GM18907 (cell line): Measurements from ENCODE around the gene POC5.
"Not testable (repeated sequence)": the region's sequence is repeated elsewhere in the genome, so short reads cannot be mapped to it uniquely, and the experiment has no call there.

Experiments used
- ATAC-seq: cut with Tn5 transposase; IDR thresholded peaks from one replicate; pipeline ENCODE4 v1.9.1; 2021; ENCODE audit warnings: mild to moderate bottlenecking, moderate library complexity; ENCODE audit not compliant: unreplicated experiment

POC5 gene

GRCh38 chr5:75717082-75717922 is at the start of gene POC5:
POC5 (minus strand) TSS chr5:75717437; CDS start chr5:75712937, 4,500 bp downstream.
- peak; percentile 96 for ATAC-seq

- no peak for ATAC-seq
Observed at GRCh38 chr5:75758116-75758515, 40.9 kb upstream of the POC5 start.

GRCh38 chr5:75756981-75757380 is 39.7 kb upstream of the POC5 start:
- ATAC-seq, result no peak

GRCh38 chr5:75756211-75756610 is 39.0 kb upstream of the POC5 start:
- ATAC-seq, result no peak

GRCh38 chr5:75753182-75753581 is 35.9 kb upstream of the POC5 start:
- ATAC-seq, result no peak

- no peak for ATAC-seq
Observed at GRCh38 chr5:75744355-75744754, 27.1 kb upstream of the POC5 start.

GRCh38 chr5:75736273-75736672 is 19.0 kb upstream of the POC5 start:
- no peak for ATAC-seq

GRCh38 chr5:75734913-75735789 is 17.9 kb upstream of the POC5 start:
- no peak for ATAC-seq

GRCh38 chr5:75733767-75734166 is 16.5 kb upstream of the POC5 start:
- no peak for ATAC-seq

- not testable (repeated sequence) for ATAC-seq
Observed at GRCh38 chr5:75731515-75731914, 14.3 kb upstream of the POC5 start.

GRCh38 chr5:75729321-75729720 is 12.1 kb upstream of the POC5 start:
- no peak for ATAC-seq

- no peak for ATAC-seq
Observed at GRCh38 chr5:75727931-75728330, 10.7 kb upstream of the POC5 start.

GRCh38 chr5:75726224-75726623 is 9.0 kb upstream of the POC5 start:
- not testable (repeated sequence) for ATAC-seq

- no peak for ATAC-seq
Observed at GRCh38 chr5:75723378-75723777, 6.1 kb upstream of the POC5 start.

GRCh38 chr5:75721573-75721972 is 4.3 kb upstream of the POC5 start:
- ATAC-seq, result no peak

- ATAC-seq, result no peak
Observed at GRCh38 chr5:75720882-75721281, 3.6 kb upstream of the POC5 start.

- peak; percentile 24 for ATAC-seq
Observed at GRCh38 chr5:75716715-75717081, 539 bp downstream of the POC5 start.

GRCh38 chr5:75712091-75712490 is 5.1 kb downstream of the POC5 start:
- ATAC-seq, result no peak

GRCh38 chr5:75711151-75711550 is 6.1 kb downstream of the POC5 start:
- ATAC-seq, result no peak

GRCh38 chr5:75710637-75711036 is 6.6 kb downstream of the POC5 start:
- no peak for ATAC-seq

- ATAC-seq, result no peak
Observed at GRCh38 chr5:75707911-75708509, 9.2 kb downstream of the POC5 start.

GRCh38 chr5:75706775-75707174 is 10.5 kb downstream of the POC5 start:
- no peak for ATAC-seq
